Sigmoid colon (tissue), 7 donors: ENCODE results near the gene MSX2. TPM values are rescaled to one million over a fixed set of nuclear protein-coding genes. Genes with fewer than 3 reads are reported as not detected.
A peak's percentile ranks its signal among the peaks of the same experiment; 100 is the strongest.

Experiments used
- DNase-seq: peaks from one replicate; pipeline ENCODE4 v3.0.0-alpha.2; 2019
- H3K27ac ChIP-seq, 4 donors: fragments of 200-600 bp; sonication (generic); one replicate each; pipeline ENCODE4 v1.5.1; 2016 to 2019; ENCODE audit warnings: mild to moderate bottlenecking in 1 of 4
- H3K27me3 ChIP-seq, 3 donors: fragments of 200-600 bp; sonication (generic); one replicate each; pipeline ENCODE4 v1.5.1; 2019; ENCODE audit warnings: mild to moderate bottlenecking in 1 of 3
- H3K36me3 ChIP-seq, 4 donors: fragments of 200-600 bp; sonication (generic); one replicate each; pipeline ENCODE4 v1.5.1; 2016 to 2019
- H3K4me1 ChIP-seq, 4 donors: fragments of 200-600 bp; sonication (generic); one replicate each; pipeline ENCODE4 v1.5.1; 2017 to 2019
- H3K4me3 ChIP-seq, 4 donors: fragments of 200-600 bp; sonication (generic); one replicate each; pipeline ENCODE4 v1.5.1; 2017 to 2019; ENCODE audit warnings: mild to moderate bottlenecking in 2 of 4, moderate library complexity in 1 of 4
- H3K9me3 ChIP-seq, 4 donors: fragments of 200-600 bp in 3 of 4; sonication (generic) in 3 of 4; one replicate each; pipeline versions ENCODE4 v1.5.1 to v1.6.1; 2013 to 2019
- CTCF ChIP-seq, 4 experiments: fragments of 450-650 bp in 3 of 4; fragments of 200-600 bp in 1 of 4; IDR thresholded peaks; one replicate each; pipeline ENCODE4 v1.5.1; 2016 to 2019; ENCODE audit warnings: antibody characterized with exemption in 4 of 4, mild to moderate bottlenecking in 3 of 4, moderate library complexity in 2 of 4
- EP300 ChIP-seq, 4 donors: sonication (generic); formaldehyde crosslinking; IDR thresholded peaks; one replicate each; pipeline ENCODE4 v1.6.1; 2017; ENCODE audit warnings: antibody characterized with exemption in 4 of 4
- POLR2A ChIP-seq, 2 donors: fragments of 450-650 bp; IDR thresholded peaks; one replicate each; pipeline ENCODE4 v1.6.1; 2016; ENCODE audit warnings: antibody characterized with exemption in 2 of 2, mild to moderate bottlenecking in 2 of 2, moderate library complexity in 2 of 2
- POLR2AphosphoS5 ChIP-seq, 4 donors: sonication (generic); formaldehyde crosslinking; IDR thresholded peaks; one replicate each; pipeline ENCODE4 v1.6.1; 2017; ENCODE audit warnings: antibody characterized with exemption in 4 of 4
- WGBS, 2 donors: extraction: QIAGEN DNeasy Blood & Tissue Kit; methylation state at CpG; one replicate each; pipeline ENCODE4 v1.1.7; 2013; 5-methylcytosine and 5-hydroxymethylcytosine counted together
- intact Hi-C: fragments of 100-400 bp; cut with DNase I; formaldehyde crosslinking; loops from one replicate; pipeline ENCODE4 v1.15.1; 2023
- polyA plus RNA-seq, 3 donors: library from polyadenylated mRNA; stranded (reverse); fragments of 200-250 nt; gene quantifications; one replicate each; pipeline ENCODE4 v1.2.3, GENCODE V29; 2013
- total RNA-seq, 4 donors: library from RNA; depleted of rRNA; stranded (reverse); fragments of >200 nt; gene quantifications; one replicate each; pipeline ENCODE4 v1.1.0, GENCODE V29; 2016
- donor health status: healthy with polysubstance abuse.
- donor health status: Bipolar disorder and iron deficiency.
- donor health status: healthy.

Gene MSX2
- total and polyA plus RNA-seq, 7 donors, result 0.16 to 1.8 (median 1.1) TPM; not detected in 2

- Histone ChIP-seq H3K9me3 (no peaks in the 10 kb centered on the region), H3K36me3 (peaks cover 0 to 4% (median 0%) of the 10 kb centered on the region in 4 donors), H3K27ac (no peak overlapping the region), H3K4me1 (peaks cover 0 to 21% (median 20%) of the 10 kb centered on the region in 4 donors), H3K4me3 (no peak overlapping the region), H3K27me3 (peaks cover 17 to 98% (median 82%) of the 10 kb centered on the region in 3 donors)
- WGBS, 2 donors, result 20 to 40% methylated on average over 15 of the region's 15 CpGs
- intact Hi-C loops, result no loop called here
- no peak for TF ChIP-seq CTCF (IDR thresholded peaks at IDR 0.05)
- no peak for TF ChIP-seq EP300 (IDR thresholded peaks at IDR 0.05)
- no peak for DNase-seq
These were observed 8.8 kb downstream of the MSX2 start for GRCh38 chr5:174733091-174733690.

- intact Hi-C loops, result no loop called here
- TF ChIP-seq EP300 (IDR thresholded peaks at IDR 0.05) (no peak), POLR2AphosphoS5 (IDR thresholded peaks at IDR 0.05) (no peak), POLR2A (IDR thresholded peaks at IDR 0.05) (no peak), CTCF (IDR thresholded peaks at IDR 0.05) (no peak)
- H3K9me3 ChIP-seq, result no peaks in the 10 kb centered on the region
- peaks cover 0 to 4% (median 0%) of the 10 kb centered on the region in 4 donors for H3K36me3 ChIP-seq
- no peak overlapping the region for H3K4me3 ChIP-seq
- peaks cover 0 to 21% (median 20%) of the 10 kb centered on the region in 4 donors for H3K4me1 ChIP-seq
- no peak for DNase-seq
- no peak overlapping the region for H3K27ac ChIP-seq
- WGBS, 2 donors, result 13 to 14% methylated on average over 3 of the region's 3 CpGs
- peaks cover 17 to 92% (median 77%) of the 10 kb centered on the region in 3 donors for H3K27me3 ChIP-seq
These were observed 9.5 kb downstream of the MSX2 start for GRCh38 chr5:174733836-174734235.

- intact Hi-C loops, result no loop called here
- 7 to 14% methylated on average over 22 of the region's 22 CpGs for whole genome bisulfite sequencing, 2 donors
- TF ChIP-seq EP300 (IDR thresholded peaks at IDR 0.05) (no peak), POLR2AphosphoS5 (IDR thresholded peaks at IDR 0.05) (no peak), POLR2A (IDR thresholded peaks at IDR 0.05) (no peak), CTCF (IDR thresholded peaks at IDR 0.05) (no peak)
- Histone ChIP-seq H3K27me3 (peaks cover 17 to 82% (median 68%) of the 10 kb centered on the region in 3 donors), H3K27ac (no peak overlapping the region), H3K9me3 (no peaks in the 10 kb centered on the region), H3K4me3 (peak overlapping the region in 1 of 4 donors; percentile 7), H3K4me1 (peaks cover 0 to 21% (median 20%) of the 10 kb centered on the region in 4 donors), H3K36me3 (no peaks in the 10 kb centered on the region)
- DNase-seq, result no peak
These were observed 10.5 kb downstream of the MSX2 start for GRCh38 chr5:174734571-174735497.

GRCh38 chr5:174735498-174736330, 11.3 kb downstream of the MSX2 start:
- H3K4me1 ChIP-seq, result peaks cover 0 to 21% (median 20%) of the 10 kb centered on the region in 4 donors
- peak overlapping the region in 1 of 4 donors; percentile 7 for H3K4me3 ChIP-seq
- intact Hi-C loops, result loop anchor here (1.0 kb wide), 1 partner anchor 316 kb away; no protein-coding TSS in a partner anchor
- peaks cover 17 to 73% (median 62%) of the 10 kb centered on the region in 3 donors for H3K27me3 ChIP-seq
- DNase-seq, result no peak
- WGBS, 2 donors, result 3 to 4% methylated on average over 54 of the region's 54 CpGs
- no peak for TF ChIP-seq EP300 (IDR thresholded peaks at IDR 0.05)
- TF ChIP-seq CTCF (IDR thresholded peaks at IDR 0.05), result peak in 1 of 4 experiments; percentile 24
- TF ChIP-seq POLR2A (IDR thresholded peaks at IDR 0.05), result no peak
- no peak for TF ChIP-seq POLR2AphosphoS5 (IDR thresholded peaks at IDR 0.05)
- H3K36me3 ChIP-seq, result no peaks in the 10 kb centered on the region
- H3K9me3 ChIP-seq, result no peaks in the 10 kb centered on the region
- H3K27ac ChIP-seq, result no peak overlapping the region
